ELR (cell line): ENCODE results near the gene SORL1.
"Not testable (repeated sequence)": the region's sequence is repeated elsewhere in the genome, so short reads cannot be mapped to it uniquely, and the experiment has no call there.

ENCODE experiments used
- DNase-seq: peaks from one replicate; pipeline ENCODE4 v3.0.0-alpha.2; 2015; ENCODE audit warnings: low read depth

Gene SORL1

GRCh38 chr11:121563900-121564822 lies 112.0 kb downstream of the SORL1 start:
- no peak for DNase-seq

- DNase-seq: no peak
Observed at GRCh38 chr11:121564948-121565684, 113.0 kb downstream of the SORL1 start.

- DNase-seq: no peak
Observed at GRCh38 chr11:121566279-121567168, 114.4 kb downstream of the SORL1 start.

GRCh38 chr11:121567995-121568394 lies 115.9 kb downstream of the SORL1 start:
- no peak for DNase-seq

DNA sequence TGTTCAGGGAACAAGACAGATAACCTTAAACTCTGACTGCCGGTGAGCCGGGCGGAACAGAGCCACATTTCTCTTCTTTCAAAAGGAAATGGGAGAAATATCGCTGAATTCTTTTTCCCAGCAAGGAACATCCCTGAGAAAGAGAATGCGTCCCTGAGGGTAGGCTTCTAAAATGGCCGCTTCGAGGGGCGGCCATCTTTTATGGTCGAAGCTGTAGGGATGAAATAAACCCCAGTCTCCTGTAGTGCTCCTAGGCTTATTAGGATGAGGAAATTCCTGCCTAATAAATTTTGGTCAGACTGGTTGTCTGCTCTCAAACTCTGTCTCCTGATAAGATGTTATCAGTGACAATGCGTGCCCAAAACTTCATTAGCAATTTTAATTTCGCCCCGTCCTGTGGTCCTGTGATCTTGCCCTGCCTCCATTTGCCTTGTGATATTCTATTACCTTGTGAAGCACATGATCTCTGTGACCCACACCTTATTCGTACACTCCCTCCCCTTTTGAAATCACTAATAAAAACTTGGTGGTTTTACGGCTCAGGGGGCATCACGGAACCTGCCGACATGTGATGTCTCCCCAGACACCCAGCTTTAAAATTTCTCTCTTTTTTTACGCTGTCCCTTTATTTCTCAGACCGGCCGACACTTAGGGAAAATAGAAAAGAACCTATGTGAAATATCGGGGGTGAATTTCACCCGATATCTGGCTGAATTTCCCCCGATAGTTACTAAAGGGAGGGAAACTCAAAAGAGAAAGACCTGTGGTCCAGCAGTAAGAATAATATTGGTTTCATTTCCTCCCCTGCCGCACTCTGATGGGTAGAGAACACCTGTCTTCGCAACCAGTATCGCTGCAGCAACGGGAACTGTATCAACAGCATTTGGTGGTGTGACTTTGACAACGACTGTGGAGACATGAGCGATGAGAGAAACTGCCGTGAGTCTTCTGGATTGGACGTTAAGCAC lies 117.5 kb downstream of the SORL1 start:
- DNase-seq: not testable (repeated sequence)

GRCh38 chr11:121570453-121570852 lies 118.3 kb downstream of the SORL1 start:
- DNase-seq: no peak

GRCh38 chr11:121571506-121571905 lies 119.4 kb downstream of the SORL1 start:
- no peak for DNase-seq

- no peak for DNase-seq
Observed at GRCh38 chr11:121572571-121573059, 120.5 kb downstream of the SORL1 start.

DNA sequence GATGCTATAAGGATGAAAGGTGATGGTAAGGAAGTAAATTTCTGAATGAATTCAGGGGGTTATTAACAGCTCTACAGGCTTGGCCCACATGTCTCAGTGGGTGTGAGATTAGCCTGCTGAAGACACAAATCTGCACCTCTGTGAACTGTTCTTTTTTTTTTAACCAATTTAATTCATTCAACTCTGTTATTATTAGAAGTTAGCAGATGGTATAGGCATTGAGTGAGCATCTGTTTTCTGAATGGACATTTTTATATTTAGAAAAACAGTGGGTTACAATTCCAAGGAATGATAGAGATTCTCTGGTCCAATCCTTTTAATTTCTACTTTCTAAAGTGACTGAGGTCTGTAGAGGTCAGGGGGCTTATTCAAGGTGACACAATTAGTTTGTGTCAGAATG lies 122.7 kb downstream of the SORL1 start:
- DNase-seq: no peak

DNA sequence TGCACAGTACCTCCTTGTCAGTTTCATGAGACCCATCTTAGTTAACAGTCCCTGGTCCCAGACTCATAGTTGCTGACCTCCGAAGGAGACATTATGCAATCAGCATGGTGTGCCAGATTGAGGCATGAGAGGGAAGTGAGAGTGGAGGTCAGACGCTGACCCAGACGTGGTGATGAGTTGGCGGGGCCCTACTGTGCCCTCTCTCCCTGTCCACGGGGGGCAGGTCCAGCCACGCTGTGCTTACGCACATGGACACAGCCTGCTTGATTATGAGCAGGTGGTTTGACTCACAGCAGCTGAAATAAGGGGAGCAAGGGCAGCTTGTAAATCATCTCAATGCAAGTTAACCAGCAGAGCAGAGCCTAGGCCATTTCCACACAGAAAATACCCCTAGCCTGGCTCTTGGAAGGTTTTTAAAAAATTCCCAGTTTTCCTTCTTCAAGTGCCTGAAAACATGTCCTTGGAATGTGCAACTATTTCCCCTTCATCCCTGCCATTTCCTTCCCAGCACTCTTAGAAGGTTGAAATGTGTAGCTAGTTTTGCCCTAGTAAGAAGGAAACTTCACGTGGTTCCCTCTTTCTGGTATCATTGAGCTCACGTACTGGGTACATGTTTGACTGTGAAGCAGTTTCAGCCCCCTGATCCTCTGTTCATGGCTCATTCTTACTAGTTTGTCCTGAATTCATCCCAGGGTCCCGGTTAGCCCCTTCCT lies 123.3 kb downstream of the SORL1 start:
- DNase-seq: no peak

DNA sequence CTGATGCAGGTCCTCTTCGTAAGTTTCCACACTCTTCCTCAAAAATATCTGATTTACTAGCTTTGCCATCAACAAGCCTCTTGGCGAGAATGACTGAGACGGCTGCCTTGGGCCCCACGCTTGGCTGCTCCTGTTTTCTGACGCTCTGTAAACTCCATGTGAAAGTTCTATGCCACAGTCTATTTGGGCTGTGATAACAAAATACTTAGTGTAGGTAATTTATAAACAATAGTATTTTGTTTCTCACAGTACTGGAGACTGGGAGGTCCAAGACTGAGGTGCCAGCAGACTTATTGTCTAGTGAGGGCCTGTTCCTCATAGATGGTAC lies 123.8 kb downstream of the SORL1 start:
- DNase-seq: no peak

- no peak for DNase-seq
Observed at GRCh38 chr11:121576531-121576930, 124.4 kb downstream of the SORL1 start.

GRCh38 chr11:121577106-121577848 lies 125.2 kb downstream of the SORL1 start:
- no peak for DNase-seq

DNA sequence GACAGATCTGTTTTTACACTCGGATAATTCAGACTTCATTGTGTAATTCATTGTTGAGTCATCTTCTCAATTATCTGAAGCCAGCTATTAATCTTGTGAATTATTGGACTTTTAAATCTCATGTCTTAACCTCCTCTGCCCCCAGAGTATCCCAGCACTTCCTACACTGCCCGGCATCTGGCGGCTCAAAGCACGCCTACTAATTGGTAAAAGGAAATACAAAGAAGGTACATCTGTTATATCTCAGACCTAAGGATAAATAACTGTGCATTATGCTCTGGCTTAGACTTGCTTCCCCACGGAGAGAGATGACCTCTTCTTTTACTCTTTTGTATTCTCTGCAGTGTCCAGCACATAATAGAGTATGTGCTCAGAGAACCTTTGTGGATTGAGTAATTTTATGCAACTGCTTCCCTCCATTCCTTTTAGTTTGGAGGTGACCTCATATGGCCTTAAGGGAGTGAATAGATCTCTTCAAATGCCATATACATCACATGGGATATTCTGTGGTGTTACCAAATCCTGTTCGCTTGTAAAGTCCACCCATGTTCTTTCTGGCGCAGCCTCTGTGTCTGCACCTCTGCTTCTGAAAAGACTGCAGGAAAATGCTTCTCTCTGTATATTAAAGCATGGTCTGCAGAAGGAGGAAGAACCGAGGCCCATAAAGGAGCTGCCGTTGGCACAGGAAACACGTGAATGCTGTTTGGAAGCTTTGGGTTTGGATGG lies 126.3 kb downstream of the SORL1 start:
- no peak for DNase-seq

DNA sequence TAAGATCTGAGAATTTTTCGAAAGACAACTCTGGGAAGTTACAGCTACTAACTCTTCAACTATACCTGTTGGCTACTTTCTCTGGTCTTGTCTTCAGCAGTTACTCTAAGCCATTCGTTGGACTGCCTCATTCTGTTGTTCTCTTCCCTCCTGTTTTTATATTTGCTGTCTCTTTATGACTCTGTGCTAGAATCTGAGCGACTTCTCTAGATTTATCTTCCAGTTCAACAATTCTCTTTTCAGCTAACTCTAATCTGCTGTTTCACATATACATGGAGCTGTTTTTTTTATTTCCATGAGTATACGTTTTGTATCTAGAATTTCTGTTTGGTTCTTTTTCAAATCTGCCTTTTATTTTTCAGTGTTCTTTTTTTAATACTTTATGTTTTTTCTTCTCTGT lies 128.0 kb downstream of the SORL1 start:
- no peak for DNase-seq

GRCh38 chr11:121581607-121582006 lies 129.5 kb downstream of the SORL1 start:
- no peak for DNase-seq

GRCh38 chr11:121582296-121582695 lies 130.2 kb downstream of the SORL1 start:
- no peak for DNase-seq

- DNase-seq: no peak
Observed at GRCh38 chr11:121583825-121584224, 131.7 kb downstream of the SORL1 start.

DNA sequence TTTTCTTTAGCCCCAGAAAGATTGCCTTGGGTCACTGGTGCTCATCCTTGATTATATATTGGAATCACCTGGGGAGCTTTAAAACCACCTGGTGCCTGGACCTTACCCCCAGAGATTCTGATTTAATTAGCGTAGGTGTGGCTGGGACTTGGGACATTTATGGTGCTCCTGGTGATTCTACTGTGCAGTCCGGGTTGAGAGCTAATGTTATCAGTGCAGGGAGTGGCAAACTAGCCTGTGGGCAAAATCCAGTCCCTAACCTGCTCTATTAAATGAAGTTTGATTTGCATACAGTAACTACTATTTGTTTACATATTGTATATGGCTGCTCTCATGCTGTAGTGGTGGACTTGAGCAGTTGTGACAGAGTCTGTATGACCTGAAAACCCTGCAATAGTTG lies 134.6 kb downstream of the SORL1 start:
- no peak for DNase-seq
